GM12878 (cell line): ENCODE data around the gene BATF3. TPM values are rescaled to one million over a fixed set of nuclear protein-coding genes. Genes with fewer than 3 reads are reported as not detected.

Experiments
- EED ChIP-seq: sonication (generic); IDR thresholded peaks from 2 replicates; pipeline ENCODE4 v1.6.1; 2016; ENCODE audit warnings: antibody characterized with exemption, low read depth
- ETV6 ChIP-seq, 2 experiments: fragments of 450-650 bp in 1 of 2; IDR thresholded peaks in 1 of 2; conservative IDR thresholded peaks in 1 of 2; 2 replicates each; pipeline ENCODE4 v1.6.1; 2014; ENCODE audit warnings: antibody characterized with exemption in 1 of 2, borderline replicate concordance in 1 of 2, low read depth in 1 of 2, mild to moderate bottlenecking in 1 of 2, moderate library complexity in 1 of 2
- IKZF2 ChIP-seq, 2 experiments: fragments of 450-650 bp; IDR thresholded peaks; 2 replicates each; pipeline ENCODE4 v1.6.1; 2017; ENCODE audit warnings: mild to moderate bottlenecking in 2 of 2, moderate library complexity in 2 of 2
- MEF2B ChIP-seq: fragments of 450-650 bp; IDR thresholded peaks from 2 replicates; pipeline ENCODE4 v1.6.1; 2018; ENCODE audit warnings: mild to moderate bottlenecking, moderate library complexity; ENCODE audit not compliant: partially characterized antibody, poor library complexity, severe bottlenecking
- RCOR1 ChIP-seq: conservative IDR thresholded peaks from 2 replicates; pipeline ENCODE4 v1.6.1; 2012; ENCODE audit warnings: low read depth, low read length, improper control_type of control experiment
- REST ChIP-seq: IDR thresholded peaks from 2 replicates; pipeline ENCODE4 v1.6.1; 2012; ENCODE audit warnings: mild to moderate bottlenecking, low read depth, low read length
- SKIL ChIP-seq: fragments of 450-650 bp; IDR thresholded peaks from 2 replicates; pipeline ENCODE4 v1.6.1; 2017; ENCODE audit warnings: mild to moderate bottlenecking, low read depth, inconsistent platforms; ENCODE audit not compliant: poor library complexity, severe bottlenecking
- SPI1 ChIP-seq: IDR thresholded peaks from 2 replicates; pipeline ENCODE4 v1.6.1; 2011; ENCODE audit warnings: low read depth, mild to moderate bottlenecking, low read length, moderate library complexity, borderline replicate concordance; ENCODE audit not compliant: insufficient read depth
- TAF1 ChIP-seq: IDR thresholded peaks from 2 replicates; pipeline ENCODE4 v1.6.1; 2011; ENCODE audit warnings: mild to moderate bottlenecking, low read depth, low read length, borderline replicate concordance
- ZBTB4 ChIP-seq: fragments of 450-650 bp; formaldehyde crosslinking; IDR thresholded peaks from 2 replicates; pipeline ENCODE4 v1.4.0; 2022; ENCODE audit warnings: mild to moderate bottlenecking, moderate library complexity
- polyA plus RNA-seq, 11 experiments: library from polyadenylated mRNA; depleted of rRNA in 4 of 11; unstranded in 6 of 11; stranded (reverse) in 5 of 11; fragments of >200 nt; fragmentation: Nextera tagmentation in 4 of 11; fragmentation: Illumina TruSeq in 1 of 11; extraction: Ambion mirVana in 4 of 11; extraction: Trizol in 1 of 11; gene quantifications; 1 replicate in 1 of 11; 2 replicates in 10 of 11; pipeline versions ENCODE4 v1.2.1 to v1.2.3, GENCODE V29; 2011 to 2016; ENCODE audit warnings: inconsistent platforms in 2 of 11, missing spikeins in 2 of 11, low read depth in 1 of 11
- total RNA-seq, 4 experiments: library from RNA; depleted of rRNA in 3 of 4; stranded (reverse); fragments of >200 nt in 3 of 4; fragmentation: Illumina TruSeq in 1 of 4; extraction: Trizol in 1 of 4; gene quantifications; 2 replicates each; pipeline versions ENCODE4 v1.2.1 to v1.2.3, GENCODE V29; 2013 to 2021

Gene BATF3
- total and polyA plus RNA-seq, 10 of the 15 experiments (the other 5 are each of a cell fraction or from before 2014, with no cell fraction given): 11.1 to 56.8 (median 30.8) TPM

GRCh38 chr1:212721388-212722247 is 22.0 kb upstream of the BATF3 start (continued):
- TF ChIP-seq MEF2B (no peak), TAF1 (no peak), EED (peak; percentile 53), ETV6 (conservative IDR thresholded peaks at IDR 0.05 in 1 of 2, IDR thresholded peaks at IDR 0.05 in 1 of 2; ENCODE audit: borderline replicate concordance in 1 of 2, low read depth in 1 of 2) (peak in 1 of 2 experiments; percentile 42; a peak in 2 of 4 replicates), RCOR1 (no peak), REST (no peak), SKIL (no peak), IKZF2 (IDR thresholded peaks at IDR 0.05) (peak in 1 of 2 experiments; percentile 33; a peak in 1 of 4 replicates), ZBTB4 (no peak), SPI1 (no peak)
- TF ChIP-seq, all 136 proteins: peak for 4
